ENCODE data around the gene NCAPD3. TPM values are rescaled to one million over a fixed set of nuclear protein-coding genes. Genes with fewer than 3 reads are reported as not detected.

Gene NCAPD3
- total and polyA plus RNA-seq, 9 of the 15 experiments (the other 6 are each of a cell fraction or from before 2014, with no cell fraction given) = 23.6 to 80.6 (median 58.6) TPM

GRCh38 chr11:134261626-134262488 is 38.1 kb upstream of the NCAPD3 start:
- Histone ChIP-seq H3K4me2 (ENCODE audit: insufficient read depth, low read length) (no peak overlapping the region), H3K4me1 (replicated peaks in 1 of 2; ENCODE audit: control insufficient read depth in 2 of 2, insufficient read depth in 2 of 2, low read length in 2 of 2) (peaks cover 0 to 3% of the 10 kb centered on the region in 2 experiments; a peak in 1 of 5 replicates), H3K9ac (ENCODE audit: insufficient read depth in 1 of 2, low read depth in 2 of 2, low read length in 2 of 2) (no peak overlapping the region), H3K27me3 (ENCODE audit: control insufficient read depth in 2 of 2, insufficient read depth in 2 of 2, low read length in 2 of 2) (no peaks in the 10 kb centered on the region), H4K20me1 (replicated peaks; ENCODE audit: control insufficient read depth, insufficient read depth, low read length) (no peaks in the 10 kb centered on the region), H3K4me3 (no peak overlapping the region), H2AFZ (ENCODE audit: low read depth, low read length) (no peak overlapping the region), H3K9me1 (ENCODE audit: control insufficient read depth, insufficient read depth, low read length) (no peaks in the 10 kb centered on the region), H3K27ac (ENCODE audit: extremely low read depth, low read depth, low read length) (no peak overlapping the region), H3K9me3 (replicated peaks; ENCODE audit: control insufficient read depth, insufficient read depth, low read depth, low read length) (no peaks in the 10 kb centered on the region), H3K79me2 (ENCODE audit: control insufficient read depth, insufficient read depth, low read length) (no peaks in the 10 kb centered on the region), H3K36me3 (ENCODE audit: control insufficient read depth, insufficient read depth, low read length) (peaks cover 59% of the 10 kb centered on the region)
- intact Hi-C loops (cut with micrococcal nuclease) = no loop called here
- ATAC-seq (peak; percentile 86), FAIRE-seq (peak; percentile 80), DNase-seq (ENCODE audit: extremely low read depth in 1 of 4, low spot score in 3 of 4) (peak; percentile 35 to 57 (median 46))
- CTCF ChIA-PET (ENCODE audit: low intra/inter-chr PET ratio) = interaction anchor here (1.2 to 1.3 kb wide), 2 partner anchors 119 to 374 kb away, joined by 3 to 4 read pairs; no protein-coding TSS in a partner anchor
- POLR2A ChIA-PET = interaction anchor here (1.0 to 1.8 kb wide), 3 partner anchors 8 to 16 kb away, joined by 3 to 8 read pairs (median 6); partner anchors contain the start of genes ACAD8 and THYN1
- 82% methylated on average over 13 of the region's 14 CpGs for WGBS (ENCODE audit: insufficient coverage, low coverage, missing lambda C conversion rate)
- no TSS peak for BruUV-seq (replicated peaks)
- in situ Hi-C loops (cut with MboI) = no loop called here
- no peak for TF ChIP-seq ZNF217 (CRISPR knock-in tag; IDR thresholded peaks at IDR 0.05)
- TF ChIP-seq POLR2B (IDR thresholded peaks at IDR 0.05; ENCODE audit: low read depth, partially characterized antibody) = no peak
- no peak for TF ChIP-seq PPARD (CRISPR knock-in tag; IDR thresholded peaks at IDR 0.05)
- peak; percentile 88 to 93 for TF ChIP-seq FOXA3 (CRISPR knock-in tag; conservative IDR thresholded peaks at IDR 0.05 in 1 of 2, IDR thresholded peaks at IDR 0.05 in 1 of 2)
- TF ChIP-seq CTCFL (IDR thresholded peaks at IDR 0.05; ENCODE audit: borderline replicate concordance, insufficient read depth, low read depth, low read length, poor library complexity, severe bottlenecking) = peak; percentile 54
- no peak for TF ChIP-seq MECOM (CRISPR knock-in tag; IDR thresholded peaks at IDR 0.05)
- TF ChIP-seq HSF4 (CRISPR knock-in tag; IDR thresholded peaks at IDR 0.05; ENCODE audit: borderline replicate concordance) = no peak
- peak; percentile 39 to 76 (median 63) for TF ChIP-seq CTCF (IDR thresholded peaks at IDR 0.05 in 2 of 3, conservative IDR thresholded peaks at IDR 0.05 in 1 of 3; ENCODE audit: insufficient read depth in 2 of 3, low read depth in 1 of 3, low read length in 3 of 3)
- TF ChIP-seq NFIX (CRISPR knock-in tag; IDR thresholded peaks at IDR 0.05; ENCODE audit: low read depth) = no peak
- 0 out of 2 replicates have a peak, but pooled peaks have one; percentile 14 for TF ChIP-seq SMC3 (conservative IDR thresholded peaks at IDR 0.05; ENCODE audit: insufficient read depth, low read depth, low read length)
- no peak for TF ChIP-seq NFE2 (IDR thresholded peaks at IDR 0.05; ENCODE audit: low read depth)
- TF ChIP-seq ZBTB2 (IDR thresholded peaks at IDR 0.05) = no peak
- TF ChIP-seq RFX7 (CRISPR knock-in tag; IDR thresholded peaks at IDR 0.05) = no peak
- no peak for TF ChIP-seq KAT7 (CRISPR knock-in tag; IDR thresholded peaks at IDR 0.05; ENCODE audit: borderline replicate concordance)
- no peak for TF ChIP-seq EGR1 (conservative IDR thresholded peaks at IDR 0.05)
- TF ChIP-seq NFIC (IDR thresholded peaks at IDR 0.05) = peak; percentile 76
